WTC11 (cell line): ENCODE measurements around the gene H2AZ2. TPM values are rescaled to one million over a fixed set of nuclear protein-coding genes. Genes with fewer than 3 reads are reported as not detected.
"Not testable (repeated sequence)": the region's sequence is repeated elsewhere in the genome, so short reads cannot be mapped to it uniquely, and the experiment has no call there.

Source experiments
- ATAC-seq: fragments of 200-7000 bp; cut with Tn5 transposase; 2 replicates; pipeline ENCODE4 v1.10.0; 2021; ENCODE audit warnings: mild to moderate bottlenecking, moderate library complexity
- CTCF ChIA-PET: fragments of 300-600 bp; sonication (Branson Sonifier 250); formaldehyde crosslinking; loops from one replicate; lab custom pipeline; 2021; ENCODE audit warnings: antibody characterized with exemption; lab: Charles Lee
- POLR2A ChIA-PET: fragments of 350-600 bp; sonication (Branson Sonifier 250); formaldehyde crosslinking; loops from one replicate; lab custom pipeline; 2021; ENCODE audit warnings: antibody characterized with exemption; lab: Charles Lee
- DNase-seq: peaks from one replicate; pipeline ENCODE4 v3.0.0; 2021; ENCODE audit warnings: low spot score
- H3K27ac Mint-ChIP-seq: 2 replicates; pipeline ENCODE4 v1.8.0; 2021; ENCODE audit warnings: mixed read lengths
- H3K27me3 Mint-ChIP-seq: 2 replicates; pipeline ENCODE4 v1.8.0; 2021; ENCODE audit warnings: low read depth, mild to moderate bottlenecking, moderate library complexity, mixed read lengths
- H3K36me3 Mint-ChIP-seq: 2 replicates; pipeline ENCODE4 v1.8.0; 2021; ENCODE audit warnings: mixed read lengths
- H3K4me1 Mint-ChIP-seq: 2 replicates; pipeline ENCODE4 v1.8.0; 2022; ENCODE audit warnings: mixed read lengths
- H3K4me3 Mint-ChIP-seq: 2 replicates; pipeline ENCODE4 v1.8.0; 2021; ENCODE audit warnings: mild to moderate bottlenecking, moderate library complexity, mixed read lengths
- H3K9me3 Mint-ChIP-seq: 2 replicates; pipeline ENCODE4 v1.8.0; 2021; ENCODE audit warnings: mixed read lengths
- ATF1 ChIP-seq: sonication (generic); formaldehyde crosslinking; IDR thresholded peaks from 2 replicates; pipeline ENCODE4 v1.8.1; 2023; ENCODE audit warnings: mild to moderate bottlenecking, moderate library complexity, missing genetic modification reagents
- CDX4 ChIP-seq: fragments of 250-450 bp; sonication (Bioruptor Pico); IDR thresholded peaks from 2 replicates; pipeline ENCODE4 v1.9.0; 2021; ENCODE audit warnings: moderate library complexity, mild to moderate bottlenecking, inconsistent platforms, borderline replicate concordance
- CREB1 ChIP-seq: sonication (generic); formaldehyde crosslinking; IDR thresholded peaks from 2 replicates; pipeline ENCODE4 v1.8.0; 2023; ENCODE audit warnings: mild to moderate bottlenecking, missing genetic modification reagents
- CTCF ChIP-seq: fragments of 200-600 bp; IDR thresholded peaks from 2 replicates; pipeline ENCODE4 v1.8.0; 2022; ENCODE audit warnings: antibody characterized with exemption
- ELF4 ChIP-seq: sonication (generic); formaldehyde crosslinking; IDR thresholded peaks from 2 replicates; pipeline ENCODE4 v1.8.1; 2022; ENCODE audit warnings: low read depth, mild to moderate bottlenecking, moderate library complexity, missing genetic modification reagents
- GABPB1 ChIP-seq: sonication (generic); formaldehyde crosslinking; IDR thresholded peaks from 2 replicates; pipeline ENCODE4 v1.8.1; 2023; ENCODE audit warnings: mild to moderate bottlenecking, missing genetic modification reagents
- GRHL2 ChIP-seq: fragments of 250-450 bp; sonication (Bioruptor Pico); IDR thresholded peaks from 2 replicates; pipeline ENCODE4 v1.8.0; 2022; ENCODE audit warnings: mild to moderate bottlenecking, moderate library complexity; ENCODE audit not compliant: insufficient replicate concordance, severe bottlenecking
- JAZF1 ChIP-seq: fragments of 250-450 bp; sonication (Bioruptor Pico); IDR thresholded peaks from 2 replicates; pipeline ENCODE4 v1.9.0; 2021; ENCODE audit warnings: moderate library complexity, mild to moderate bottlenecking, inconsistent platforms
- KAT7 ChIP-seq: sonication (generic); formaldehyde crosslinking; IDR thresholded peaks from 2 replicates; pipeline ENCODE4 v1.8.1; 2023; ENCODE audit warnings: missing genetic modification reagents, mild to moderate bottlenecking, borderline replicate concordance
- MYBL2 ChIP-seq: sonication (generic); formaldehyde crosslinking; IDR thresholded peaks from 2 replicates; pipeline ENCODE4 v1.8.1; 2023; ENCODE audit warnings: mild to moderate bottlenecking, moderate library complexity, missing genetic modification reagents
- NFATC4 ChIP-seq: fragments of 250-450 bp; sonication (Bioruptor Pico); IDR thresholded peaks from 2 replicates; pipeline ENCODE4 v1.9.0; 2021; ENCODE audit warnings: mild to moderate bottlenecking
- NFE2L1 ChIP-seq: sonication (generic); formaldehyde crosslinking; IDR thresholded peaks from 2 replicates; pipeline ENCODE4 v1.8.1; 2023; ENCODE audit warnings: missing genetic modification reagents
- OVOL2 ChIP-seq: fragments of 250-450 bp; sonication (Bioruptor Pico); IDR thresholded peaks from 2 replicates; pipeline ENCODE4 v1.9.0; 2021; ENCODE audit warnings: mild to moderate bottlenecking, borderline replicate concordance
- PRRX2 ChIP-seq: fragments of 250-450 bp; sonication (Bioruptor Pico); IDR thresholded peaks from 2 replicates; pipeline ENCODE4 v1.8.0; 2021; ENCODE audit warnings: mild to moderate bottlenecking
- RELA ChIP-seq: sonication (generic); formaldehyde crosslinking; IDR thresholded peaks from 2 replicates; pipeline ENCODE4 v1.8.1; 2022; ENCODE audit warnings: missing genetic modification reagents, mild to moderate bottlenecking, borderline replicate concordance
- SOX15 ChIP-seq: fragments of 250-450 bp; sonication (Bioruptor Pico); IDR thresholded peaks from 2 replicates; pipeline ENCODE4 v1.9.0; 2021; ENCODE audit warnings: mild to moderate bottlenecking
- STAT6 ChIP-seq: sonication (generic); formaldehyde crosslinking; conservative IDR thresholded peaks from 2 replicates; pipeline ENCODE4 v1.8.1; 2023; ENCODE audit warnings: mild to moderate bottlenecking, low read depth, missing genetic modification reagents, moderate library complexity
- TEAD1 ChIP-seq: sonication (generic); formaldehyde crosslinking; IDR thresholded peaks from 2 replicates; pipeline ENCODE4 v1.8.0; 2022; ENCODE audit warnings: mild to moderate bottlenecking, missing genetic modification reagents
- ZNF138 ChIP-seq: sonication (generic); formaldehyde crosslinking; conservative IDR thresholded peaks from 2 replicates; pipeline ENCODE4 v1.8.1; 2022; ENCODE audit warnings: mild to moderate bottlenecking, moderate library complexity, missing genetic modification reagents
- ZNF232 ChIP-seq: sonication (generic); formaldehyde crosslinking; IDR thresholded peaks from 2 replicates; pipeline ENCODE4 v1.8.0; 2022; ENCODE audit warnings: mild to moderate bottlenecking, missing genetic modification reagents
- ZNF396 ChIP-seq: fragments of 250-450 bp; sonication (Bioruptor Pico); IDR thresholded peaks from 2 replicates; pipeline ENCODE4 v1.8.0; 2021; ENCODE audit warnings: mild to moderate bottlenecking, moderate library complexity, borderline replicate concordance
- ZNF416 ChIP-seq: fragments of 250-450 bp; sonication (Bioruptor Pico); IDR thresholded peaks from 2 replicates; pipeline ENCODE4 v1.9.0; 2021; ENCODE audit warnings: mild to moderate bottlenecking, inconsistent platforms
- ZNF423 ChIP-seq: fragments of 250-450 bp; sonication (Bioruptor Pico); IDR thresholded peaks from 2 replicates; pipeline ENCODE4 v2.1.2; 2022; ENCODE audit warnings: mild to moderate bottlenecking, moderate library complexity
- ZNF671 ChIP-seq: fragments of 250-450 bp; sonication (Bioruptor Pico); IDR thresholded peaks from 2 replicates; pipeline ENCODE4 v1.8.0; 2021; ENCODE audit warnings: mild to moderate bottlenecking
- ZSCAN18 ChIP-seq: fragments of 250-450 bp; sonication (Bioruptor Pico); IDR thresholded peaks from 2 replicates; pipeline ENCODE4 v2.1.2; 2022; ENCODE audit warnings: mild to moderate bottlenecking, moderate library complexity
- total RNA-seq: library from RNA; stranded (reverse); gene quantifications from 3 replicates; pipeline ENCODE4 v1.2.3, GENCODE V29; 2021

H2AZ2 gene
- total RNA-seq, 1 experiment from 2014 or later = 178 TPM

- peaks cover 9% of the 10 kb centered on the region for H3K36me3 Mint-ChIP-seq
- no peak overlapping the region for H3K4me3 Mint-ChIP-seq
- peaks cover 13% of the 10 kb centered on the region for H3K27me3 Mint-ChIP-seq
- TF ChIP-seq MYBL2 (CRISPR knock-in tag) (no peak), PRRX2 (CRISPR knock-in tag) (no peak), CTCF (no peak), ZNF671 (CRISPR knock-in tag) (no peak), ATF1 (CRISPR knock-in tag) (no peak), CREB1 (CRISPR knock-in tag) (no peak), JAZF1 (CRISPR knock-in tag) (no peak), GRHL2 (CRISPR knock-in tag) (no peak), ZNF396 (CRISPR knock-in tag) (no peak), NFATC4 (CRISPR knock-in tag) (no peak), TEAD1 (no peak), GABPB1 (no peak), ZNF232 (CRISPR knock-in tag) (no peak), ZNF138 (no peak), ELF4 (CRISPR knock-in tag) (no peak), ZNF423 (CRISPR knock-in tag) (no peak)
- no peak overlapping the region for H3K27ac Mint-ChIP-seq
- no peak for ATAC-seq
- peaks cover 18% of the 10 kb centered on the region for H3K9me3 Mint-ChIP-seq
- CTCF ChIA-PET = interaction anchor here (0.6 to 0.9 kb wide), 2 partner anchors 72 to 261 kb away, joined by 3 to 4 read pairs; no protein-coding TSS in a partner anchor
- peaks cover 2% of the 10 kb centered on the region; the same call in 1 of the 2 replicates for H3K4me1 Mint-ChIP-seq
- no peak for DNase-seq
- POLR2A ChIA-PET = no interaction called here
Measured at GRCh38 chr7:44875241-44875640, 27.4 kb upstream of the H2AZ2 start.

- peaks cover 13% of the 10 kb centered on the region for H3K27me3 Mint-ChIP-seq
- no peak overlapping the region for H3K27ac Mint-ChIP-seq
- no peaks in the 10 kb centered on the region for H3K4me1 Mint-ChIP-seq
- no peak for DNase-seq
- no peak for ATAC-seq
- peaks cover 25% of the 10 kb centered on the region for H3K9me3 Mint-ChIP-seq
- peaks cover 14% of the 10 kb centered on the region for H3K36me3 Mint-ChIP-seq
- ChIA-PET CTCF (interaction anchor here (1.3 kb wide), 1 partner anchor 16 kb away, joined by 3 read pairs; no protein-coding TSS in a partner anchor), POLR2A (no interaction called here)
- TF ChIP-seq ZSCAN18 (CRISPR knock-in tag) (no peak), STAT6 (no peak), CDX4 (CRISPR knock-in tag) (no peak), NFE2L1 (CRISPR knock-in tag) (no peak), KAT7 (CRISPR knock-in tag) (no peak), SOX15 (CRISPR knock-in tag) (no peak), ZNF416 (no peak), RELA (CRISPR knock-in tag) (no peak), OVOL2 (CRISPR knock-in tag) (no peak)
- no peak overlapping the region for H3K4me3 Mint-ChIP-seq
Measured at GRCh38 chr7:44872787-44873186, 24.9 kb upstream of the H2AZ2 start.

- Mint-ChIP-seq H3K27me3 (peaks cover 13% of the 10 kb centered on the region), H3K36me3 (peaks cover 14% of the 10 kb centered on the region), H3K9me3 (peaks cover 25% of the 10 kb centered on the region)
- H3K27ac Mint-ChIP-seq, H3K4me3 Mint-ChIP-seq, DNase-seq, H3K4me1 Mint-ChIP-seq, ATAC-seq, POLR2A ChIA-PET: not testable (repeated sequence)
- CTCF ChIA-PET = interaction anchor here (1.3 kb wide), 1 partner anchor 15 kb away, joined by 3 read pairs; no protein-coding TSS in a partner anchor
Measured at GRCh38 chr7:44871918-44872317, 24.0 kb upstream of the H2AZ2 start.

- POLR2A ChIA-PET, DNase-seq, H3K27ac Mint-ChIP-seq: not testable (repeated sequence)
Measured at GRCh38 chr7:44870780-44871179, 22.9 kb upstream of the H2AZ2 start.

More at GRCh38 chr7:44870780-44871179, 22.9 kb upstream of the H2AZ2 start:
- ATAC-seq, H3K4me3 Mint-ChIP-seq, H3K4me1 Mint-ChIP-seq, CTCF ChIA-PET: not testable (repeated sequence)
- H3K9me3 Mint-ChIP-seq = peaks cover 25% of the 10 kb centered on the region
- peaks cover 14% of the 10 kb centered on the region for H3K36me3 Mint-ChIP-seq
- peaks cover 13% of the 10 kb centered on the region for H3K27me3 Mint-ChIP-seq
